Hepatocyte (in vitro differentiated cells): Measurements from ENCODE around the gene TMC5. TPM values are rescaled to one million over a fixed set of nuclear protein-coding genes. Genes with fewer than 3 reads are reported as not detected.
A peak's percentile ranks its signal among the peaks of the same experiment; 100 is the strongest.
"Not testable (repeated sequence)": the region's sequence is repeated elsewhere in the genome, so short reads cannot be mapped to it uniquely, and the experiment has no call there.

Source experiments
- DNase-seq: peaks from one replicate; pipeline ENCODE4 v3.0.0-alpha.2; 2016; ENCODE audit warnings: low spot score
- H2AFZ ChIP-seq: fragments of 200-600 bp; sonication (generic); 2 replicates; pipeline ENCODE4 v1.6.0; 2016; ENCODE audit warnings: antibody characterized with exemption, mild to moderate bottlenecking
- H3K27ac ChIP-seq: fragments of 200-600 bp; sonication (generic); 2 replicates; pipeline ENCODE4 v1.5.1; 2016; ENCODE audit warnings: mild to moderate bottlenecking
- H3K27me3 ChIP-seq: fragments of 200-600 bp; sonication (generic); 2 replicates; pipeline ENCODE4 v1.6.1; 2016
- H3K36me3 ChIP-seq: fragments of 200-600 bp; sonication (generic); replicated peaks from 2 replicates; pipeline ENCODE4 v1.5.1; 2016; ENCODE audit warnings: low read depth; ENCODE audit not compliant: insufficient read depth
- H3K4me1 ChIP-seq: fragments of 200-600 bp; sonication (generic); 2 replicates; pipeline ENCODE4 v1.5.1; 2016; ENCODE audit warnings: mild to moderate bottlenecking, moderate library complexity; ENCODE audit not compliant: insufficient read depth
- H3K4me2 ChIP-seq: fragments of 200-600 bp; sonication (generic); 2 replicates; pipeline ENCODE4 v1.6.0; 2016
- H3K4me3 ChIP-seq: fragments of 200-600 bp; sonication (generic); 2 replicates; pipeline ENCODE4 v1.5.1; 2016; ENCODE audit warnings: mild to moderate bottlenecking
- H3K79me2 ChIP-seq: fragments of 200-600 bp; sonication (generic); 2 replicates; pipeline ENCODE4 v1.6.0; 2017; ENCODE audit warnings: mild to moderate bottlenecking
- H3K9me2 ChIP-seq: fragments of 200-600 bp; sonication (generic); replicated peaks from 2 replicates; pipeline ENCODE4 v1.6.0; 2017; ENCODE audit warnings: mild to moderate bottlenecking; ENCODE audit not compliant: insufficient read depth
- H3K9me3 ChIP-seq: fragments of 200-600 bp; sonication (generic); 2 replicates; pipeline ENCODE4 v1.5.1; 2016; ENCODE audit warnings: low read depth, mild to moderate bottlenecking
- H4K20me1 ChIP-seq: fragments of 200-600 bp; sonication (generic); 2 replicates; pipeline ENCODE4 v1.6.0; 2016; ENCODE audit warnings: mild to moderate bottlenecking; ENCODE audit not compliant: insufficient read depth, poor library complexity, severe bottlenecking
- EZH2 ChIP-seq: fragments of 200-600 bp; sonication (generic); IDR thresholded peaks from 2 replicates; pipeline ENCODE4 v1.6.1; 2016; ENCODE audit warnings: antibody characterized with exemption, mild to moderate bottlenecking, borderline replicate concordance
- EZH2phosphoT487 ChIP-seq: fragments of 200-600 bp; sonication (generic); IDR thresholded peaks from one replicate; pipeline ENCODE4 v1.6.1; 2018; ENCODE audit warnings: antibody characterized with exemption, mild to moderate bottlenecking, low read depth, moderate library complexity; ENCODE audit not compliant: unreplicated experiment, severe bottlenecking
- WGBS: methylation state at CpG from one replicate; pipeline ENCODE4 v1.1.6; 2016; ENCODE audit warnings: low lambda C conversion rate; ENCODE audit errors: missing lambda C conversion rate; 5-methylcytosine and 5-hydroxymethylcytosine counted together
- polyA plus RNA-seq: library from polyadenylated mRNA; unstranded; fragments of >200 nt; fragmentation: Nextera tagmentation; extraction: Ambion mirVana; gene quantifications from 2 replicates; pipeline ENCODE4 v1.2.1, GENCODE V29; 2016
- total RNA-seq: library from RNA; depleted of rRNA; stranded (reverse); fragments of >200 nt; gene quantifications from 2 replicates; pipeline ENCODE4 v1.2.3, GENCODE V29; 2014
- TF ChIP-seq, protein P1 (sequence below): fragments of 200-600 bp; sonication (generic); IDR thresholded peaks from 2 replicates; pipeline ENCODE4 v1.5.1; 2016; ENCODE audit warnings: antibody characterized with exemption, mild to moderate bottlenecking; ENCODE audit not compliant: poor library complexity

TMC5 gene
- total and polyA plus RNA-seq, 2 experiments from 2014 or later = 2.9 to 3.3 TPM

DNA sequence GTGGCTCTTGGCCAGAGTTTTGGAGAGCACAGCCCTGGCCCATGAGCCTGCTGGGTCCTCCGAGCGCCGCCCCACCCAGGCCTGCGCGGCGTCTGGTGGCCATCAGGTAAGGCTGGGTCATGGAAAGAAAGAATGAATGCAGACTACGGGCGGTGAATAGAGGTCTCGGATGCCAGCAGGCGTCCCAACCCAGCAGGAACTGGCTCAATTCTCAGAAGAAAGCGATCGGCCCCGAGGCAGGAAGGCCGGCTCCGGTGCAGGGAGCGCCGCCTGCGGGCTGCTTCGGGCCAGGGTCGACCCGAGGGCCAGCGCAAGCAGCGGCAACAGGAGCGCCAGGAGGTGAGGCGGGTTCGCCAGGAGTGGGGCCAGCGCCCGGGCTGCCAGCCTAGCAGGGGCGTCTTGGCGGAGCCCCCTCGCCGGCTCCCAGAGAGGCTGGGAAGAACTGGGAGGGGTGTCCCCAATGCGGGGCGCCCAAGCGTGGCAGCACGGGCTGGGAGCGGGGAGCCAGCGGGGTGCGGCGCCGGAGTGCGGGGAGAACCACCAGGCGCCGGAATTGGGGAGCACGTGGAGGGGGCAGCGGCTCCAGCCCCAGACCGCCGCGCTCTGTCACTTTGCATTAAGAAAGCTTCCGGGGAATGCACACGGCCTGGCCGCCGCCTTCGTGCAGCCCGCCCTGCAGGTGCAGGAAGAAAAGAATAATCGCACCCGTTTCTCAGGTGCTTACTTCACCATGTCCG, 7.1 kb upstream of the TMC5 start:
- no peaks in the 10 kb centered on the region for H3K79me2 ChIP-seq
- H4K20me1 ChIP-seq = no peaks in the 10 kb centered on the region
- no peak for TF ChIP-seq EZH2
- TF ChIP-seq, protein P1, sequence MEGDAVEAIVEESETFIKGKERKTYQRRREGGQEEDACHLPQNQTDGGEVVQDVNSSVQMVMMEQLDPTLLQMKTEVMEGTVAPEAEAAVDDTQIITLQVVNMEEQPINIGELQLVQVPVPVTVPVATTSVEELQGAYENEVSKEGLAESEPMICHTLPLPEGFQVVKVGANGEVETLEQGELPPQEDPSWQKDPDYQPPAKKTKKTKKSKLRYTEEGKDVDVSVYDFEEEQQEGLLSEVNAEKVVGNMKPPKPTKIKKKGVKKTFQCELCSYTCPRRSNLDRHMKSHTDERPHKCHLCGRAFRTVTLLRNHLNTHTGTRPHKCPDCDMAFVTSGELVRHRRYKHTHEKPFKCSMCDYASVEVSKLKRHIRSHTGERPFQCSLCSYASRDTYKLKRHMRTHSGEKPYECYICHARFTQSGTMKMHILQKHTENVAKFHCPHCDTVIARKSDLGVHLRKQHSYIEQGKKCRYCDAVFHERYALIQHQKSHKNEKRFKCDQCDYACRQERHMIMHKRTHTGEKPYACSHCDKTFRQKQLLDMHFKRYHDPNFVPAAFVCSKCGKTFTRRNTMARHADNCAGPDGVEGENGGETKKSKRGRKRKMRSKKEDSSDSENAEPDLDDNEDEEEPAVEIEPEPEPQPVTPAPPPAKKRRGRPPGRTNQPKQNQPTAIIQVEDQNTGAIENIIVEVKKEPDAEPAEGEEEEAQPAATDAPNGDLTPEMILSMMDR = peak; percentile 39
- TF ChIP-seq EZH2phosphoT487 = no peak
- no peaks in the 10 kb centered on the region for H3K36me3 ChIP-seq
- peaks cover 8% of the 10 kb centered on the region for H3K4me1 ChIP-seq
- peak overlapping the region; percentile 20 for H3K27ac ChIP-seq
- peak; percentile 63 for DNase-seq
- peak overlapping the region; percentile 77 for H2AFZ ChIP-seq
- peaks cover 6% of the 10 kb centered on the region for H3K27me3 ChIP-seq
- WGBS = 3% methylated on average over 58 of the region's 58 CpGs
- peak overlapping the region; percentile 49 for H3K4me3 ChIP-seq
- peak overlapping the region; percentile 94 for H3K4me2 ChIP-seq
- no peaks in the 10 kb centered on the region for H3K9me2 ChIP-seq
- no peaks in the 10 kb centered on the region for H3K9me3 ChIP-seq

DNA sequence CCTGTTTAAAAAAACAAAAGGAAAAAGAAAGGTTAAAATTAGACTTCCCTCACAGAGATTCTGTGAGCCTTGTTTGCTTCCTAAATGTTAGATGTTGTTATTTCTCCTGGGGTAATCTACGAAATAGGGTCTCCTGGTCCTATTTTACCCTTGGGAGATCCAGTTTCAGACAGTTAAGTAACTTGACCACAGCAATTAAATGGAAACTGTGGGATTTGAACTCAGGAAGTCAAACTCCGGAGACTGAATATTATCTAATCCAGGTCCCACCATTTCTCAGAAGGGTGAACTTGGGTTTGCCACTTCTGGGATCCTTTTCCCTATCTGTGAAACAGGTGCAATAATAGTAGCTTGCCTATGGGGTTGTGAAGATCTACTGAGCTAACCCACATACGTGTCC, 6.4 kb upstream of the TMC5 start:
- H3K27me3 ChIP-seq = peaks cover 6% of the 10 kb centered on the region
- peak overlapping the region; percentile 77 for H2AFZ ChIP-seq
- no peaks in the 10 kb centered on the region for H4K20me1 ChIP-seq
- peak overlapping the region; percentile 94 for H3K4me2 ChIP-seq
- TF ChIP-seq EZH2 (no peak), EZH2phosphoT487 (no peak)
- TF ChIP-seq, protein P1 = no peak
- H3K27ac ChIP-seq = no peak overlapping the region
- no peaks in the 10 kb centered on the region for H3K9me2 ChIP-seq
- no peaks in the 10 kb centered on the region for H3K36me3 ChIP-seq
- WGBS = 67% methylated on average over 3 of the region's 3 CpGs
- no peaks in the 10 kb centered on the region for H3K9me3 ChIP-seq
- no peak overlapping the region for H3K4me3 ChIP-seq
- no peaks in the 10 kb centered on the region for H3K79me2 ChIP-seq
- H3K4me1 ChIP-seq = peaks cover 8% of the 10 kb centered on the region
- no peak for DNase-seq

DNA sequence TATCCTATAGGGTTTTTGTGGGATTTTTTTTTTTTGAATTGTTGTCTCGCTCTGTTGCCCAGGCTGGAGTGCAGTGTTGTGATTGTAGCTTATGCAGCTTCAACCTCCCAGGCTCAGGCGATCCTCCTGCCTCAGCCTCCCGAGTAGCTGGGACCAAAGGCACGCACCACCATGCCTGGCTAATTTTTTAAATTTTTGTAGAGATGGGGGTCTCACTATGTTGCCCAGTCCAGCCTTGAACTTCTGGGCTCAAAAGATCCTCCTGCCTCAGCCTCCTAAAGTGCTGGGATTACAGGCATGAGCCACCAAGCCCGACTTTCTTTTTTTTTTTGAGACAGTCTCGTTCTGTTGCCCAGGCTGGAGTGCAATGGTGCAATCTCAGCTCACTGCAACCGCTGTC, 5.6 kb upstream of the TMC5 start:
- not testable (repeated sequence) for H3K4me1 ChIP-seq, H3K9me3 ChIP-seq, H3K4me3 ChIP-seq, H3K9me2 ChIP-seq, DNase-seq, H3K27ac ChIP-seq, H3K79me2 ChIP-seq, H4K20me1 ChIP-seq, H3K36me3 ChIP-seq, H2AFZ ChIP-seq, H3K27me3 ChIP-seq, H3K4me2 ChIP-seq
- WGBS = over 99% methylated on average over 7 of the region's 7 CpGs

DNA sequence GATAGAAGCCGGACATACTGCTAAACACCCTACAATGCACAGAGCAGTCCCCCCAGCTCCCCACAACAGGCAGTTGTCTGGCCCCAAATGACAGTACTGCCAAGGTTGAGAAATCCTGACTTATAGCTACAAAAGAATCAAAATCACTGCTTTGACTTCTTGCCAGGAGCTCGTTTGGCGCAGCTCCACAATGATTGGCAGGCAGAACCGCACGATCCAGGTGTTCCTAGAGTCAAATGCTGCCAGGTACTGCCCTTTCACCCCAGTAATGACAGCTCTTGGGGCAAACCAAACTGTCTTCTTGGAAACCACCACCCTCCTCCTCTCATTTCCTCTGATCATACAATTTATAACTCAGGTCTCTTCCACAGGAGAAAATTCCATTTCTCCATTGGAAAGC, 2.2 kb upstream of the TMC5 start:
- Histone ChIP-seq H3K9me3 (no peaks in the 10 kb centered on the region), H3K27me3 (peaks cover 6% of the 10 kb centered on the region), H3K4me2 (no peak overlapping the region), H2AFZ (no peak overlapping the region), H3K4me1 (peaks cover 4% of the 10 kb centered on the region), H3K27ac (no peak overlapping the region), H4K20me1 (no peaks in the 10 kb centered on the region), H3K9me2 (no peaks in the 10 kb centered on the region), H3K79me2 (no peaks in the 10 kb centered on the region), H3K36me3 (no peaks in the 10 kb centered on the region), H3K4me3 (no peak overlapping the region)
- 83% methylated on average over 5 of the region's 5 CpGs for WGBS
- no peak for TF ChIP-seq EZH2phosphoT487
- no peak for TF ChIP-seq EZH2
- TF ChIP-seq, protein P1 = no peak
- no peak for DNase-seq
